ENCODE data around the gene NEK6.

DNA sequence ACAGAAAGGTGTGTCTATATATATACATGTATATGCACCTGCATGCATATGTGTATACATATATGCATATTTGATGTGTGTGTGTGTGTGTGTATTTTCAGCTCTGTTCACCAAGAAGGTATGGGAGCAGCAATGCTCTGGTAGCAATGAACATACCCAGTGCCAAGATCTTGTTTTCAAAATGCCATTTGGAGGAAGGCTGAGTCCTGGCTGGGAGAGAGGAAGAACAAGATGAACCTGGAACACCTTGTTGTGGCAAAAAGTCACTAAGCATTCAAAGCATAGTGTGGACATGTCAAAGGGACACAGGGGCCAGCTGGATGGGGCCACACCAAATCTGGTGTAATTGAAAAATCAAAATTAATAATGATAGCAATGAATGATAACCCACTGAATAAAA is 31.8 kb upstream of the NEK6 start:
- no peak for TF ChIP-seq POLR2AphosphoS5 (IDR thresholded peaks at IDR 0.05)
- TF ChIP-seq, protein P1, sequence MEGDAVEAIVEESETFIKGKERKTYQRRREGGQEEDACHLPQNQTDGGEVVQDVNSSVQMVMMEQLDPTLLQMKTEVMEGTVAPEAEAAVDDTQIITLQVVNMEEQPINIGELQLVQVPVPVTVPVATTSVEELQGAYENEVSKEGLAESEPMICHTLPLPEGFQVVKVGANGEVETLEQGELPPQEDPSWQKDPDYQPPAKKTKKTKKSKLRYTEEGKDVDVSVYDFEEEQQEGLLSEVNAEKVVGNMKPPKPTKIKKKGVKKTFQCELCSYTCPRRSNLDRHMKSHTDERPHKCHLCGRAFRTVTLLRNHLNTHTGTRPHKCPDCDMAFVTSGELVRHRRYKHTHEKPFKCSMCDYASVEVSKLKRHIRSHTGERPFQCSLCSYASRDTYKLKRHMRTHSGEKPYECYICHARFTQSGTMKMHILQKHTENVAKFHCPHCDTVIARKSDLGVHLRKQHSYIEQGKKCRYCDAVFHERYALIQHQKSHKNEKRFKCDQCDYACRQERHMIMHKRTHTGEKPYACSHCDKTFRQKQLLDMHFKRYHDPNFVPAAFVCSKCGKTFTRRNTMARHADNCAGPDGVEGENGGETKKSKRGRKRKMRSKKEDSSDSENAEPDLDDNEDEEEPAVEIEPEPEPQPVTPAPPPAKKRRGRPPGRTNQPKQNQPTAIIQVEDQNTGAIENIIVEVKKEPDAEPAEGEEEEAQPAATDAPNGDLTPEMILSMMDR (IDR thresholded peaks at IDR 0.05), result no peak

All from esophagus muscularis mucosa (tissue), 3 donors.